H9 (cell line): ENCODE results near the gene LIPH. TPM values are rescaled to one million over a fixed set of nuclear protein-coding genes. Genes with fewer than 3 reads are reported as not detected.

Experiments used
- DNase-seq: peaks from one replicate; pipeline ENCODE4 v3.0.0-alpha.2; 2017
- H2AFZ ChIP-seq: one replicate; pipeline ENCODE4 v1.6.1; 2013; ENCODE audit warnings: mild to moderate bottlenecking, low read length, control low read depth, moderate library complexity
- H2AK5ac ChIP-seq: 2 replicates; pipeline ENCODE4 v1.6.1; 2013; ENCODE audit warnings: low read length, control low read depth, mixed read lengths; ENCODE audit not compliant: insufficient read length
- H2BK120ac ChIP-seq: one replicate; pipeline ENCODE4 v1.6.1; 2013; ENCODE audit warnings: low read depth, mild to moderate bottlenecking, low read length, control low read depth, inconsistent platforms; ENCODE audit not compliant: poor library complexity, severe bottlenecking
- H2BK12ac ChIP-seq: 2 replicates; pipeline ENCODE4 v1.6.1; 2013; ENCODE audit warnings: low read length, control low read depth, mixed read lengths, low read depth; ENCODE audit not compliant: insufficient read length
- H2BK15ac ChIP-seq: 2 replicates; pipeline ENCODE4 v1.6.1; 2013; ENCODE audit warnings: low read depth, low read length, control low read depth
- H2BK20ac ChIP-seq: one replicate; pipeline ENCODE4 v1.6.1; 2013; ENCODE audit warnings: low read depth, mild to moderate bottlenecking, low read length, control low read depth, inconsistent platforms; ENCODE audit not compliant: poor library complexity, severe bottlenecking
- H2BK5ac ChIP-seq: 2 replicates; pipeline ENCODE4 v1.6.1; 2013; ENCODE audit warnings: low read length, control low read depth, mixed read lengths; ENCODE audit not compliant: insufficient read length
- H3K14ac ChIP-seq: 2 replicates; pipeline ENCODE4 v1.6.1; 2013; ENCODE audit warnings: low read length, control low read depth; ENCODE audit not compliant: insufficient read depth
- H3K18ac ChIP-seq: 2 replicates; pipeline ENCODE4 v1.6.1; 2013; ENCODE audit warnings: low read depth, mild to moderate bottlenecking, mixed read lengths, low read length, control low read depth; ENCODE audit not compliant: insufficient read length
- H3K23ac ChIP-seq: 2 replicates; pipeline ENCODE4 v1.6.1; 2013; ENCODE audit warnings: low read length, control low read depth, mixed read lengths, low read depth; ENCODE audit not compliant: insufficient read length
- H3K23me2 ChIP-seq: 2 replicates; pipeline ENCODE4 v1.6.1; 2013; ENCODE audit warnings: low read depth, mild to moderate bottlenecking, mixed read lengths, low read length, control low read depth; ENCODE audit not compliant: insufficient read length, poor library complexity, severe bottlenecking
- H3K27ac ChIP-seq: 2 replicates; pipeline ENCODE4 v1.5.1; 2013; ENCODE audit warnings: low read length, control low read depth, mixed read lengths, low read depth; ENCODE audit not compliant: insufficient read length
- H3K27me3 ChIP-seq: 2 replicates; pipeline ENCODE4 v1.6.1; 2013; ENCODE audit warnings: low read length, control low read depth, inconsistent platforms; ENCODE audit not compliant: insufficient read depth
- H3K4ac ChIP-seq: 2 replicates; pipeline ENCODE4 v1.6.1; 2013; ENCODE audit warnings: low read depth, mild to moderate bottlenecking, control low read depth, inconsistent platforms, low read length, moderate library complexity
- H3K4me1 ChIP-seq: 2 replicates; pipeline ENCODE4 v1.6.1; 2013; ENCODE audit warnings: low read length, control low read depth, inconsistent platforms; ENCODE audit not compliant: insufficient read depth
- H3K4me2 ChIP-seq: 2 replicates; pipeline ENCODE4 v1.6.1; 2013; ENCODE audit warnings: low read length, control low read depth, mixed read lengths; ENCODE audit not compliant: insufficient read length, insufficient read depth
- H3K56ac ChIP-seq: 2 replicates; pipeline ENCODE4 v1.6.1; 2013; ENCODE audit warnings: low read depth, mild to moderate bottlenecking, mixed read lengths, low read length, control low read depth; ENCODE audit not compliant: insufficient read length
- H3K79me1 ChIP-seq: 2 replicates; pipeline ENCODE4 v1.6.1; 2013; ENCODE audit warnings: low read depth, mild to moderate bottlenecking, moderate library complexity, low read length, control low read depth, inconsistent platforms; ENCODE audit not compliant: insufficient read depth, poor library complexity, severe bottlenecking
- H3K79me2 ChIP-seq: 2 replicates; pipeline ENCODE4 v1.6.1; 2013; ENCODE audit warnings: low read length, control low read depth, inconsistent platforms; ENCODE audit not compliant: insufficient read depth
- H3K9ac ChIP-seq: 2 replicates; pipeline ENCODE4 v1.6.1; 2013; ENCODE audit warnings: low read length, control low read depth, mixed read lengths; ENCODE audit not compliant: insufficient read length; ENCODE audit errors: extremely low read depth
- H3K9me3 ChIP-seq: one replicate; pipeline ENCODE4 v1.6.1; 2013; ENCODE audit warnings: low read depth, low read length, inconsistent platforms; ENCODE audit not compliant: control insufficient read depth
- H3T11ph ChIP-seq: one replicate; pipeline ENCODE4 v1.6.1; 2013; ENCODE audit warnings: mild to moderate bottlenecking, low read length, control low read depth, inconsistent platforms
- H4K20me1 ChIP-seq: one replicate; pipeline ENCODE4 v1.6.1; 2013; ENCODE audit not compliant: control insufficient read depth, insufficient read length, insufficient read depth
- H4K5ac ChIP-seq: 2 replicates; pipeline ENCODE4 v1.6.1; 2013; ENCODE audit warnings: low read depth, mild to moderate bottlenecking, mixed read lengths, low read length, control low read depth; ENCODE audit not compliant: insufficient read length
- H4K8ac ChIP-seq: replicated peaks from 2 replicates; pipeline ENCODE4 v1.6.1; 2013; ENCODE audit warnings: low read length, control low read depth, mixed read lengths, low read depth; ENCODE audit not compliant: insufficient read length
- H4K91ac ChIP-seq: 2 replicates; pipeline ENCODE4 v1.6.1; 2013; ENCODE audit warnings: low read depth, mild to moderate bottlenecking, moderate library complexity, mixed read lengths, low read length, control low read depth; ENCODE audit not compliant: insufficient read length
- H3K27ac Mint-ChIP-seq, 3 experiments: 2 replicates in 2 of 3; 3 replicates in 1 of 3; pipeline ENCODE4 v1.8.0; 2020 to 2021; ENCODE audit warnings: mixed read lengths in 3 of 3, mild to moderate bottlenecking in 1 of 3, moderate library complexity in 1 of 3
- H3K27me3 Mint-ChIP-seq: 2 replicates; pipeline ENCODE4 v1.8.0; 2021; ENCODE audit warnings: low read depth, mild to moderate bottlenecking, moderate library complexity, mixed read lengths
- H3K36me3 Mint-ChIP-seq, 3 experiments: 2 replicates in 2 of 3; 3 replicates in 1 of 3; pipeline ENCODE4 v1.8.0; 2020 to 2021; ENCODE audit warnings: low read depth in 3 of 3, mixed read lengths in 3 of 3; ENCODE audit not compliant: insufficient read depth in 1 of 3
- H3K4me1 Mint-ChIP-seq, 2 experiments: 2 replicates each; pipeline ENCODE4 v1.8.0; 2020; ENCODE audit warnings: mixed read lengths in 2 of 2
- H3K4me3 Mint-ChIP-seq, 2 experiments: 2 replicates in 1 of 2; 3 replicates in 1 of 2; pipeline ENCODE4 v1.8.0; 2020 to 2021; ENCODE audit warnings: mild to moderate bottlenecking in 2 of 2, mixed read lengths in 2 of 2, moderate library complexity in 1 of 2
- H3K9me3 Mint-ChIP-seq, 2 experiments: 2 replicates in 1 of 2; 3 replicates in 1 of 2; pipeline ENCODE4 v1.8.0; 2020; ENCODE audit warnings: mild to moderate bottlenecking in 2 of 2, mixed read lengths in 2 of 2, moderate library complexity in 1 of 2
- WGBS: extraction: QIAGEN DNeasy Blood & Tissue Kit; methylation state at CpG from one replicate; pipeline ENCODE4 v1.1.7; 2013; ENCODE audit warnings: missing lambda C conversion rate, low lambda C conversion rate, mixed read lengths; ENCODE audit not compliant: insufficient read length; ENCODE audit errors: extremely low coverage; 5-methylcytosine and 5-hydroxymethylcytosine counted together
- total RNA-seq: library from RNA; stranded (reverse); gene quantifications from 2 replicates; pipeline ENCODE4 v1.2.1, GENCODE V29; 2021
- TF ChIP-seq, protein P1 (sequence below): fragments of 200-600 bp; sonication (generic); conservative IDR thresholded peaks from 3 replicates; pipeline ENCODE4 v1.8.0; 2021; ENCODE audit warnings: antibody characterized with exemption, mild to moderate bottlenecking

Gene LIPH
- total RNA-seq, 1 experiment from 2014 or later: 0.17 TPM

DNA sequence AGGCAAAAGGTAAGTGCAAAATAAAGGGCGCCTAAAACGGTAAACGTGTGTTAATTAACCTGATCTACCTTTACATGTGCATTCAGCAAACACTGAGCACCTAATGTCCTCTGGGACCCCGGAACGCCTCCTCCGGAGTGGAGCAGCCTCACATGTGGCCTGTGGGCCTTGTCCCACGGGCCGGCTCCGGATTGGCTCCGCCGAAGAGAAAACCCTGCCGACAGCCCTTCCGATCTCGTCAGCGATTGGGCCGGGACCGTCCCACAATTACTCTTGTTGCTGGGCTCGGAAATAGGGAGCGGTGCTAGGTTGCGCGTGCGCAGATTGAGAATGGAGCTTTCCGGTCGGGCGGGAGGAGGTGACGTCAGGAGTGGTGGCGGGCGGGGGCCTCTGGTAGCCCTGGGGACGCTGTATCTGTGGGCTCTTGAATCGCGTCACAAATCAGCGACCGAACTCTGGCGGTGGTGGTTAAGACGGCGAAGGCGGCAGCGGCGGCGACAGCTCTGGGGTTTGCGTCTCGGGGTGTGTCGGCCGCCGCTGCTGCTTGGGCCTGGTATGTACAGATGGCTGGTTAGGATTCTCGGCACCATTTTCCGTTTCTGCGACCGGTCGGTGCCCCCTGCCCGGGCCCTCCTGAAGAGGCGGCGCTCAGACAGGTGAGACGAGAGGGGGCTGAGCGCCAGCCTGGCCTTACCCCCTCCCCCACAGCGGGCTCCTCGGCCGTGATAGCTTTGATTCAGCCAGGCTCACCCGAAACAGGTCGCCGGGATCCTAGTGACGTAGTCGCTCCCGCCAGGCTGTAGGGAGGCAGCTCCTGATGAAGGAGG is 33.7 kb upstream of the LIPH start, which contains the start of gene SENP2:
SENP2 (plus strand) TSS at position 437 of the 827 bp plus-strand sequence; CDS start at position 556, 119 bp downstream.
- H3K9me3 Mint-ChIP-seq: no peaks in the 10 kb centered on the region
- peaks cover 5% of the 10 kb centered on the region for H3K4me1 ChIP-seq
- H3K27me3 Mint-ChIP-seq: no peaks in the 10 kb centered on the region; the same call in 1 of the 2 replicates
- peak within 1 kb of the TSS; percentile 47 for H2BK5ac ChIP-seq
- peaks cover 10% of the 10 kb centered on the region for H3K23me2 ChIP-seq
- peaks cover 26% of the 10 kb centered on the region for H3K79me2 ChIP-seq
- no peak within 1 kb of the TSS for H4K8ac ChIP-seq
- H3K27me3 ChIP-seq: no peaks in the 10 kb centered on the region
- no peak within 1 kb of the TSS for H3K56ac ChIP-seq
- no peak within 1 kb of the TSS for H3T11ph ChIP-seq
- TF ChIP-seq, protein P1, sequence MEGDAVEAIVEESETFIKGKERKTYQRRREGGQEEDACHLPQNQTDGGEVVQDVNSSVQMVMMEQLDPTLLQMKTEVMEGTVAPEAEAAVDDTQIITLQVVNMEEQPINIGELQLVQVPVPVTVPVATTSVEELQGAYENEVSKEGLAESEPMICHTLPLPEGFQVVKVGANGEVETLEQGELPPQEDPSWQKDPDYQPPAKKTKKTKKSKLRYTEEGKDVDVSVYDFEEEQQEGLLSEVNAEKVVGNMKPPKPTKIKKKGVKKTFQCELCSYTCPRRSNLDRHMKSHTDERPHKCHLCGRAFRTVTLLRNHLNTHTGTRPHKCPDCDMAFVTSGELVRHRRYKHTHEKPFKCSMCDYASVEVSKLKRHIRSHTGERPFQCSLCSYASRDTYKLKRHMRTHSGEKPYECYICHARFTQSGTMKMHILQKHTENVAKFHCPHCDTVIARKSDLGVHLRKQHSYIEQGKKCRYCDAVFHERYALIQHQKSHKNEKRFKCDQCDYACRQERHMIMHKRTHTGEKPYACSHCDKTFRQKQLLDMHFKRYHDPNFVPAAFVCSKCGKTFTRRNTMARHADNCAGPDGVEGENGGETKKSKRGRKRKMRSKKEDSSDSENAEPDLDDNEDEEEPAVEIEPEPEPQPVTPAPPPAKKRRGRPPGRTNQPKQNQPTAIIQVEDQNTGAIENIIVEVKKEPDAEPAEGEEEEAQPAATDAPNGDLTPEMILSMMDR: no peak
- WGBS: no CpG with 5 or more reads among the region's 64 CpGs
- peak within 1 kb of the TSS; percentile 84 for H3K27ac ChIP-seq
- peak within 1 kb of the TSS; percentile 94 for H3K4me2 ChIP-seq
- peaks cover 5% of the 10 kb centered on the region for H3K79me1 ChIP-seq
- peaks cover 0 to 11% (median 4%) of the 10 kb centered on the region in 3 experiments; a peak in 5 of 7 replicates for H3K36me3 Mint-ChIP-seq
- H2AFZ ChIP-seq: no peak within 1 kb of the TSS
- H3K23ac ChIP-seq: no peak within 1 kb of the TSS
- H2BK15ac ChIP-seq: no peak within 1 kb of the TSS
- peaks cover 24 to 41% of the 10 kb centered on the region in 2 experiments for H3K4me1 Mint-ChIP-seq
- H4K20me1 ChIP-seq: no peaks in the 10 kb centered on the region
- H2BK20ac ChIP-seq: no peak within 1 kb of the TSS
- no peaks in the 10 kb centered on the region for H3K9me3 ChIP-seq
- H4K91ac ChIP-seq: no peak within 1 kb of the TSS
- peak within 1 kb of the TSS; percentile 88 for H3K4me3 Mint-ChIP-seq
- H3K14ac ChIP-seq: peak within 1 kb of the TSS; percentile 8; the same call in 1 of the 2 replicates
- H2BK120ac ChIP-seq: no peak within 1 kb of the TSS
- DNase-seq: peak; percentile 99
- peak within 1 kb of the TSS; percentile 72 for H4K5ac ChIP-seq
- H3K18ac ChIP-seq: no peak within 1 kb of the TSS
- H3K4ac ChIP-seq: no peak within 1 kb of the TSS; the same call in 1 of the 2 replicates
- H3K27ac Mint-ChIP-seq: peak within 1 kb of the TSS; percentile 97 to 98 (median 98)
- peak within 1 kb of the TSS; percentile 85 for H3K9ac ChIP-seq
- peak within 1 kb of the TSS; percentile 76 for H2AK5ac ChIP-seq
- peak within 1 kb of the TSS; percentile 60 for H2BK12ac ChIP-seq
